ENCODE data around the gene ZBTB7C.

Gene ZBTB7C

DNA sequence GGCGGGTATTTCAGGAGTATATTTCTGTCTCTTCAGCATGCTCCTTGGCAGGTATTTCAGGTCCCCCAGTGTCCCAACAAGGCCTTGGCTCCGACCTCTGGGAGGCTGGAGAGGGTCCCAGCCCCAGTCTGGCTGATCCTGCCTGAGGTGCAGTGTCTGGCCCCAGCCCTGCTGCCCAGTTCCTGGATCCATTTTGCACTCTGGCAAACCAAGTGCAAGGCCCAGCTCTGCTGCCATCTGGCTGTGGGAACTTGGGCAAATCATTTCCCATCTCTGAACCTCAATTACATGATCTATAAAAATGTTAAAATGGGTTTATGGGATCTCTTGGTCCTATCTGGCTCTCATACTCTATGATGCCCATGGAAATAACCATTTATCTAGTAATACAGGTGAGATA, 63.6 kb downstream of the ZBTB7C start:
- no peak overlapping the region for H3K4me3 ChIP-seq (ENCODE audit: low read length)
- no peaks in the 10 kb centered on the region for H3K4me1 ChIP-seq (ENCODE audit: insufficient read depth, low read length)
- no peak overlapping the region for H3K9ac ChIP-seq (ENCODE audit: low read depth, low read length)
- H3K9me3 ChIP-seq (ENCODE audit: insufficient read depth, low read depth, low read length): no peaks in the 10 kb centered on the region
- no peak overlapping the region for H3K27ac ChIP-seq (ENCODE audit: low read length)
- H3K36me3 ChIP-seq (ENCODE audit: insufficient read depth, low read depth, low read length): no peaks in the 10 kb centered on the region
- H3K27me3 ChIP-seq (ENCODE audit: insufficient read depth, low read length): no peaks in the 10 kb centered on the region

DNA sequence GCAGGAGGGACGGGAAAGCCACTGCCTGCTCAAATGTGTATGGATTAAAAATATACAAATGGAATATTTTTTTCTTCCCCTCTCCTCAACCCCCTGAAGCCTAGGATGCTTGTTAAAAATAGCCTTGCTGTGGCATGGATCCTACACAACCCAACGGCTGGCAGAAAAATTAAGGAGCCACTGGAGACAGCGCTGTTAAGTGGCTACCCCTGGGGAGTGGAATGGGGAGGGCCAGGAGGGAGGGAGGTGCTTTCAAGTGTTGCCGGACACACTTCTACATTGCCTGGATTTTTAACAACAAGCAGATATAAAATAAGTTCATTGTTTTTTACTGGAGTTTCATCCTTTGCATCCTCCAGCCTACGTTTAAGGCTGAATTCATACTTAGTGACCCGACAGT, 66.6 kb downstream of the ZBTB7C start:
- no peaks in the 10 kb centered on the region for H3K9me3 ChIP-seq (ENCODE audit: insufficient read depth, low read depth, low read length)
- H3K36me3 ChIP-seq (ENCODE audit: insufficient read depth, low read depth, low read length): no peaks in the 10 kb centered on the region
- H3K27me3 ChIP-seq (ENCODE audit: insufficient read depth, low read length): no peaks in the 10 kb centered on the region
- H3K4me1 ChIP-seq (ENCODE audit: insufficient read depth, low read length): no peaks in the 10 kb centered on the region; the same call in 1 of the 2 replicates
- no peak overlapping the region for H3K27ac ChIP-seq (ENCODE audit: low read length)
- H3K4me3 ChIP-seq (ENCODE audit: low read length): no peak overlapping the region
- no peak overlapping the region for H3K9ac ChIP-seq (ENCODE audit: low read depth, low read length)

GRCh38 chr18:48342125-48342524, 67.1 kb downstream of the ZBTB7C start:
- Histone ChIP-seq H3K4me1 (ENCODE audit: insufficient read depth, low read length) (no peaks in the 10 kb centered on the region; the same call in 1 of the 2 replicates), H3K9ac (ENCODE audit: low read depth, low read length) (no peak overlapping the region), H3K27ac (ENCODE audit: low read length) (no peak overlapping the region), H3K4me3 (ENCODE audit: low read length) (no peak overlapping the region), H3K27me3 (ENCODE audit: insufficient read depth, low read length) (no peaks in the 10 kb centered on the region), H3K36me3 (ENCODE audit: insufficient read depth, low read depth, low read length) (no peaks in the 10 kb centered on the region), H3K9me3 (ENCODE audit: insufficient read depth, low read depth, low read length) (no peaks in the 10 kb centered on the region)

- H3K27me3 ChIP-seq (ENCODE audit: insufficient read depth, low read length): no peaks in the 10 kb centered on the region
- no peaks in the 10 kb centered on the region for H3K36me3 ChIP-seq (ENCODE audit: insufficient read depth, low read depth, low read length)
- no peak overlapping the region for H3K27ac ChIP-seq (ENCODE audit: low read length)
- H3K9ac ChIP-seq (ENCODE audit: low read depth, low read length): no peak overlapping the region
- no peak overlapping the region for H3K4me3 ChIP-seq (ENCODE audit: low read length)
- no peaks in the 10 kb centered on the region; the same call in 1 of the 2 replicates for H3K4me1 ChIP-seq (ENCODE audit: insufficient read depth, low read length)
- no peaks in the 10 kb centered on the region for H3K9me3 ChIP-seq (ENCODE audit: insufficient read depth, low read depth, low read length)
These were observed 68.6 kb downstream of the ZBTB7C start for GRCh38 chr18:48340560-48340959.

DNA sequence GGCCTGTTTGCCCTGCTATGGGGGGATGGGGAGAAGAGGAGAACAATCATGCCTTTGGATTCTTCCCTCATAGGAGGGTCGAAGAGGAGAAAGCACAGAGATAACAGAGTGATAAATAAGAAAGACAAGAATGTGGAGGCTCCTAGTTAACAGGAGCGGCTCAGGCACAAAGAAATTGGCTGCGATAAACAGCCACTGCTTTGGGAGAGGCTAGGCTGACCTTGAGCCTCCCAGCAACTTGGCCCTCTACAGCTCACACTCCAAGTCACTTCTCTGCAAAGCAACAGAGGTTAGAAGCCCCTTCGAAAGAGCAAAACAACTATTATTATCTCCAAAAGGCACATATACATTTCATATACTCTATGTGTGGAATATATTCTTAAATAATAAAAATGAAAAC, 69.5 kb downstream of the ZBTB7C start:
- Histone ChIP-seq H3K36me3 (ENCODE audit: insufficient read depth, low read depth, low read length) (no peaks in the 10 kb centered on the region), H3K27ac (ENCODE audit: low read length) (no peak overlapping the region), H3K9ac (ENCODE audit: low read depth, low read length) (no peak overlapping the region), H3K4me3 (ENCODE audit: low read length) (no peak overlapping the region), H3K4me1 (ENCODE audit: insufficient read depth, low read length) (no peaks in the 10 kb centered on the region; the same call in 1 of the 2 replicates), H3K27me3 (ENCODE audit: insufficient read depth, low read length) (no peaks in the 10 kb centered on the region), H3K9me3 (ENCODE audit: insufficient read depth, low read depth, low read length) (no peaks in the 10 kb centered on the region)

DNA sequence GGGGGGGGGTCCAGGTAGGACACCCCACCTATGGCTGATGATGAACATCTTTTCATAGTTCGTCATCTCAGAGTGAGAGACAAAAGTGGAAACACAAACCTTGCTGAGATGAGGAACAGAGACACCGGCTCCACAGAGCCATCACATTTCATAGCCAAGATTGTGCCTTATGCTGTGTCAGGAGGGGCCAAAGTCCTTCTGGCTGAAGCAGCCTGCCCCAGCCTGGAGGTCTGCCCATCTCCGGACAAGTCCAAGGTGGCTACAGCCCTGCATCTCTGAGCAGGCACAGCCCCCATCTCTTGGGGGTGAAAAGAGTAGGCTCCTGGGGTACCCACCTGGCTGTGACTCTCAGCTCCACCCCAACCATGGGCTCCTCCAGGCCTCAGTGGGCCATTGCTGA, 70.3 kb downstream of the ZBTB7C start:
- Histone ChIP-seq H3K4me1 (ENCODE audit: insufficient read depth, low read length) (no peaks in the 10 kb centered on the region; the same call in 1 of the 2 replicates), H3K4me3 (ENCODE audit: low read length) (no peak overlapping the region), H3K36me3 (ENCODE audit: insufficient read depth, low read depth, low read length) (no peaks in the 10 kb centered on the region), H3K9me3 (ENCODE audit: insufficient read depth, low read depth, low read length) (no peaks in the 10 kb centered on the region), H3K9ac (ENCODE audit: low read depth, low read length) (no peak overlapping the region), H3K27ac (ENCODE audit: low read length) (no peak overlapping the region), H3K27me3 (ENCODE audit: insufficient read depth, low read length) (no peaks in the 10 kb centered on the region)

DNA sequence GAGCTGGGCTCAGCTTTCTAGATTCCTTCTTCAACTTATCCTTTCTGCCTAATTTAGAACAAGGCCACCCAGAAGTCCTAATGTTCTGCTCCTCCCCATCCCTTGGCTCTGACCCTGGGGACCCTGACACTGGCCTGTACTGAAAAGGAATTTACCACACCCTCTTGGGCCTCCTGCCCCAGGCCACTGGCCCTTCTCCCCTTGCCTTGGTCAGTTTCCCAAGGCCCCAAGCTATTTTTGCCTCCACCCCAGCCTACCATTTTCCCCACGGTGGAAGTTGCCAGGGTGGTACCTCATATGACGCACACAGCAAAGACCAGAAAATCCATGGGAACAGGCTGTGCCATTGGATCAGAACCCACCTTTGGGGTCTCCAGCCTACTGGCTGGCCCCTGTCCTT, 72.1 kb downstream of the ZBTB7C start:
- no peak overlapping the region for H3K4me3 ChIP-seq (ENCODE audit: low read length)
- H3K9ac ChIP-seq (ENCODE audit: low read depth, low read length): no peak overlapping the region
- H3K9me3 ChIP-seq (ENCODE audit: insufficient read depth, low read depth, low read length): no peaks in the 10 kb centered on the region
- H3K4me1 ChIP-seq (ENCODE audit: insufficient read depth, low read length): peaks cover 4% of the 10 kb centered on the region; the same call in 1 of the 2 replicates
- no peak overlapping the region for H3K27ac ChIP-seq (ENCODE audit: low read length)
- H3K27me3 ChIP-seq (ENCODE audit: insufficient read depth, low read length): no peaks in the 10 kb centered on the region
- no peaks in the 10 kb centered on the region for H3K36me3 ChIP-seq (ENCODE audit: insufficient read depth, low read depth, low read length)

GRCh38 chr18:48336332-48336731, 72.9 kb downstream of the ZBTB7C start:
- H3K27ac ChIP-seq (ENCODE audit: low read length): no peak overlapping the region

GRCh38 chr18:48335829-48336228, 73.4 kb downstream of the ZBTB7C start:
- H3K27me3 ChIP-seq (ENCODE audit: insufficient read depth, low read length): no peaks in the 10 kb centered on the region

More at GRCh38 chr18:48336332-48336731, 72.9 kb downstream of the ZBTB7C start:
- Histone ChIP-seq H3K4me1 (ENCODE audit: insufficient read depth, low read length) (peaks cover 4% of the 10 kb centered on the region; the same call in 1 of the 2 replicates), H3K36me3 (ENCODE audit: insufficient read depth, low read depth, low read length) (no peaks in the 10 kb centered on the region), H3K9me3 (ENCODE audit: insufficient read depth, low read depth, low read length) (no peaks in the 10 kb centered on the region), H3K9ac (ENCODE audit: low read depth, low read length) (no peak overlapping the region), H3K4me3 (ENCODE audit: low read length) (no peak overlapping the region), H3K27me3 (ENCODE audit: insufficient read depth, low read length) (no peaks in the 10 kb centered on the region)

GRCh38 chr18:48334845-48335244, 74.3 kb downstream of the ZBTB7C start:
- no peaks in the 10 kb centered on the region for H3K9me3 ChIP-seq (ENCODE audit: insufficient read depth, low read depth, low read length)
- H3K9ac ChIP-seq (ENCODE audit: low read depth, low read length): no peak overlapping the region
- H3K4me3 ChIP-seq (ENCODE audit: low read length): no peak overlapping the region
- no peaks in the 10 kb centered on the region for H3K27me3 ChIP-seq (ENCODE audit: insufficient read depth, low read length)
- H3K4me1 ChIP-seq (ENCODE audit: insufficient read depth, low read length): peaks cover 4% of the 10 kb centered on the region; the same call in 1 of the 2 replicates
- H3K36me3 ChIP-seq (ENCODE audit: insufficient read depth, low read depth, low read length): no peaks in the 10 kb centered on the region
- no peak overlapping the region for H3K27ac ChIP-seq (ENCODE audit: low read length)

More at GRCh38 chr18:48335829-48336228, 73.4 kb downstream of the ZBTB7C start:
- Histone ChIP-seq H3K4me1 (ENCODE audit: insufficient read depth, low read length) (peaks cover 4% of the 10 kb centered on the region; the same call in 1 of the 2 replicates), H3K9ac (ENCODE audit: low read depth, low read length) (no peak overlapping the region), H3K4me3 (ENCODE audit: low read length) (no peak overlapping the region), H3K9me3 (ENCODE audit: insufficient read depth, low read depth, low read length) (no peaks in the 10 kb centered on the region), H3K36me3 (ENCODE audit: insufficient read depth, low read depth, low read length) (no peaks in the 10 kb centered on the region), H3K27ac (ENCODE audit: low read length) (no peak overlapping the region)

DNA sequence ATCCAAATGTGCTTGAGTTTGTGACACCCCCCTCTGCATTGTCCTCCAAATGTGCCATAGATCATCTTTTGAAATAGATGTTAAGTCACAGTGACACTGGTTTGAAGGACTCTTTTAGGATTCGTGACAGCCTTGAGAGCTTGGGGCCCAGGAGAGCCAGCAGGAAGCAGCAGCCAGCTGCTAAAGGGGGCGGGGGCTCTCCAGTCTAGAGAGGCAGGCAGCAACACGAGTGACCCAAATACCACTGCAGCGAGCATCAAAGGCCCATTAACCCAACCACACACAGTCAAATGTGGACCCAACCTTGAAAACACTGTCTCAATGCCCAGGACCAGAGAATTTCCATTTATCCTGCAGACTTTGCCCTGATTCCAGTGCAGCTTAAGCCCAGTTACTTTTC, 75.6 kb downstream of the ZBTB7C start:
- no peak overlapping the region for H3K4me3 ChIP-seq (ENCODE audit: low read length)
- no peak overlapping the region for H3K27ac ChIP-seq (ENCODE audit: low read length)
- no peaks in the 10 kb centered on the region for H3K36me3 ChIP-seq (ENCODE audit: insufficient read depth, low read depth, low read length)
- 0 out of 2 replicates have a peak, but pooled peaks cover 4% of the 10 kb centered on the region for H3K4me1 ChIP-seq (ENCODE audit: insufficient read depth, low read length)
- H3K27me3 ChIP-seq (ENCODE audit: insufficient read depth, low read length): no peaks in the 10 kb centered on the region
- H3K9ac ChIP-seq (ENCODE audit: low read depth, low read length): no peak overlapping the region
- no peaks in the 10 kb centered on the region for H3K9me3 ChIP-seq (ENCODE audit: insufficient read depth, low read depth, low read length)

DNA sequence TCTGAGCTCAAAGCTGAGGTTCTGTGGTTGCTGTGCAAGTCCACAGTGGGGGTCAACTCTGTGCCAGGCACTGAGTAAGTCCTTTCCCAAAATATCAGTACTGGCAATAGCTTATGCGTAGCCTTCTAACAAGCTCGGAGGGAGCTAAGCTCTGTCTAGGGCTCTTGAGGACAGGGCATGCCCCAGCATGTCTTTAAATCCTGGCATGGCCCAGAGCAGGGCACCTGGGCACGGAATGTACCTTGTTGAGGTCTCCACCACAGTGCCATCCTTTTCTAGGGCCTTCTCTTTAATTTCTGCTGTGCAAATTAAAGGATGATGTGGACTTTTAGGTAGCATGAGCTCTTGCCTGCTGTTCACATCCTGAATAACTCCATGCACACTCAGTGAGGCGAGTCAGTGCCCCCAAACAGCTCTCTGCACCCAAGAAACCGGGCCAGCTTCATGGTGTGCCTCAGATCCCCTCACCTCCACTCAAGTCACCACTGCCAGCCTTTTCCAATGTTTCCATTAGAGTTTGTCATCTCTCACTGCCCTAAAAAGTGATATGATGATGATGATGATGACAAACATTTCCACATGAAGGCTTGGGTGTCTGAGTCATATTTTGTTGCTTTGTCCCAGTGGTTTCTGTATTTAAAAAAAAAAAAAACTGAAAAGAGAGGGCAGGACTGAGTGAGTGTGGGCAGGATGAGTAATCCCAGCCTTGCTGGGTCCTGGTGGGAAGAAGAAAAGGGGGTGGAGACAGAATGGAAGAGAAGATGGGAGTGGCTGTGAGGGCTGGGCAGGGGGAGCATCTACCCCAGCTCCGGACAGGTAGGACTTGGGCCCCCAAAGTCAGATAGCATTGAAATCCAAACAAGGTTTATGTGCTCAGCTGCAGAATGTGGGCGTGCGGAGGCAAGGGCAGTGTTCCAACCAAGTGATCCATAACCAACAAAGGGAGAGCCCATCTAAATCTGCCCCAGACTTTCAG, 78.9 kb downstream of the ZBTB7C start:
- Histone ChIP-seq H3K9me3 (ENCODE audit: insufficient read depth, low read depth, low read length) (no peaks in the 10 kb centered on the region), H3K9ac (ENCODE audit: low read depth, low read length) (no peak overlapping the region), H3K36me3 (ENCODE audit: insufficient read depth, low read depth, low read length) (no peaks in the 10 kb centered on the region), H3K27me3 (ENCODE audit: insufficient read depth, low read length) (no peaks in the 10 kb centered on the region), H3K27ac (ENCODE audit: low read length) (no peak overlapping the region), H3K4me1 (ENCODE audit: insufficient read depth, low read length) (0 out of 2 replicates have a peak, but pooled peaks cover 4% of the 10 kb centered on the region), H3K4me3 (ENCODE audit: low read length) (no peak overlapping the region)
